Progenitor cell of endocrine pancreas (in vitro differentiated cells): ENCODE results near the gene PDZD8. TPM values are rescaled to one million over a fixed set of nuclear protein-coding genes. Genes with fewer than 3 reads are reported as not detected.
"Not testable (repeated sequence)": the region's sequence is repeated elsewhere in the genome, so short reads cannot be mapped to it uniquely, and the experiment has no call there.

ENCODE experiments used
- DNase-seq: peaks from one replicate; pipeline ENCODE4 v3.0.0; 2021; ENCODE audit warnings: low spot score; ENCODE audit not compliant: unreplicated experiment
- H3K27ac Mint-ChIP-seq: 2 replicates; pipeline ENCODE4 v1.8.0; 2021; ENCODE audit warnings: mild to moderate bottlenecking, moderate library complexity, mixed read lengths
- H3K27me3 Mint-ChIP-seq: 2 replicates; pipeline ENCODE4 v1.8.0; 2021; ENCODE audit warnings: mixed read lengths
- H3K36me3 Mint-ChIP-seq: 2 replicates; pipeline ENCODE4 v1.8.0; 2022; ENCODE audit warnings: mixed read lengths; ENCODE audit not compliant: insufficient read depth
- H3K4me1 Mint-ChIP-seq: 2 replicates; pipeline ENCODE4 v1.8.0; 2021; ENCODE audit warnings: low read depth, mixed read lengths
- H3K4me3 Mint-ChIP-seq: 2 replicates; pipeline ENCODE4 v1.8.0; 2021; ENCODE audit warnings: low read depth, mild to moderate bottlenecking, moderate library complexity, mixed read lengths
- H3K9me3 Mint-ChIP-seq: 2 replicates; pipeline ENCODE4 v1.8.0; 2021; ENCODE audit warnings: low read depth, mixed read lengths
- CTCF ChIP-seq: fragments of 200-600 bp; sonication (generic); IDR thresholded peaks from one replicate; pipeline ENCODE4 v1.5.0; 2021; ENCODE audit warnings: antibody characterized with exemption, mild to moderate bottlenecking; ENCODE audit not compliant: unreplicated experiment
- total RNA-seq: library from RNA; stranded (reverse); gene quantifications from 2 replicates; pipeline ENCODE4 v1.2.1, GENCODE V29; 2021

The PDZD8 gene
- total RNA-seq, 1 donor from 2014 or later = 28.6 TPM

DNA sequence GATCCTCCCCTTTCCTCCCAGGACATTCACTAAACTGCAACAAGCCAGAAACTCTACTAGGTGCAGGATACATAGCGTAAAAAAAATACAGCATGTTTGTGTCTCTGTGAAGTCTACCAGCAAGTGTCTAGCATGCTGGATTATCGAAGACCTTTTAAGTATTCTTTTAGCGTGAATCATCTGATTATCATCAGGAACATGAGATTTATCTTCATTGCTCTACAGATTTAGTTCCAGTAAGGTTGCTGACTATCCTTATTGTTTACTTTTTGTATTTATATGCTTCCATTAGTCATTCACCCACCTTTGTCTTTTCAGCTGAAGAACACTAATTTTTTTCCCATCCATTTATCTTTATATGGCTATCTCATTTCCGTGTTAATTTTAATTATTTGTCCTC is 62.8 kb downstream of the PDZD8 start:
- Mint-ChIP-seq H3K27ac (no peak overlapping the region), H3K9me3 (no peaks in the 10 kb centered on the region)
- no peak for TF ChIP-seq CTCF

DNA sequence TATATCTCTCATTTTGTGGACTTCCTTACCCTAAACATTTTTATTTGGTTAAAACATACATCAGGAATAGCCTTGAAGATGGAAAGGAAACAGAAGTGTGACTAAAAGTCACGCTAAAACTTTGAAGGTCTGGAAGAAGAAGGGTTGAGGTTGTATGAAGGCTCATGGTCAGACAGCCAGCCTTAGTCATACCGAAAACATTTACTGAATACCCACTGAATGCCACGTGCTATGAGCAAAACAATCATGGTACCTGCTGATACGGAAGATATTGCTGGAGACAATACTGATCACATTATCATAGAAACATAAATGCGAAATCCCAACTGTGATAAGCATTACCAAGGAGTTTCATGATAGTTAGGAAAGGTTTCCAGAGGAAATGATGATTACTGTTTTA is 64.0 kb downstream of the PDZD8 start:
- Mint-ChIP-seq H3K27me3 (no peaks in the 10 kb centered on the region), H3K4me3 (no peak overlapping the region), H3K4me1 (peaks cover 3% of the 10 kb centered on the region), H3K27ac (no peak overlapping the region), H3K36me3 (peaks cover 2% of the 10 kb centered on the region), H3K9me3 (no peaks in the 10 kb centered on the region)
- DNase-seq = no peak
- no peak for TF ChIP-seq CTCF

More for the DNA sequence above, 62.8 kb downstream of the PDZD8 start:
- no peak overlapping the region for H3K4me3 Mint-ChIP-seq
- no peaks in the 10 kb centered on the region for H3K27me3 Mint-ChIP-seq
- peaks cover 3% of the 10 kb centered on the region for H3K4me1 Mint-ChIP-seq
- peaks cover 2% of the 10 kb centered on the region for H3K36me3 Mint-ChIP-seq
- DNase-seq = no peak

DNA sequence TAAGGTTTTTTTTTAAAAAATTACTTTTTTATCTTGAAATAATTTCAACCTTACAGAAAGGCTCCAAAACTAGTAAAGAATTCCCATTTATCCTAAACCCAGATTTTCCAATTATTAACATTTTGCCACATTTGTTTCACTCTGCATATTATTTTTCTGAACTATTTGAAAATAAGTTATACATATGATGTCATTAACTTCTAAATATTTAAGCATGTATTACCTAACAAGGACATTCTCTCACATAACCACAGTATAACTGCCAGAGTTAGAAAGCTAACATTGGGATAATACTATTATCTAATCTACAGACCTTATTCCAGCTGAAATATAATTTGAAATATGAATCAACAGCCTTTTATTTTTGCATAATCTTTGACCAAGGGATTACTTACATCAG is 68.6 kb downstream of the PDZD8 start:
- Mint-ChIP-seq H3K9me3 (peaks cover 12% of the 10 kb centered on the region), H3K27ac (no peak overlapping the region), H3K4me1 (no peaks in the 10 kb centered on the region), H3K36me3 (peaks cover 22% of the 10 kb centered on the region), H3K4me3 (no peak overlapping the region), H3K27me3 (no peaks in the 10 kb centered on the region)
- DNase-seq = no peak
- TF ChIP-seq CTCF = no peak

- peaks cover 26% of the 10 kb centered on the region for H3K36me3 Mint-ChIP-seq
- H3K4me3 Mint-ChIP-seq, H3K27ac Mint-ChIP-seq, H3K4me1 Mint-ChIP-seq, H3K27me3 Mint-ChIP-seq, DNase-seq: not testable (repeated sequence)
- peaks cover 12% of the 10 kb centered on the region for H3K9me3 Mint-ChIP-seq
Observed at GRCh38 chr10:117303451-117303850, 71.8 kb downstream of the PDZD8 start.

DNA sequence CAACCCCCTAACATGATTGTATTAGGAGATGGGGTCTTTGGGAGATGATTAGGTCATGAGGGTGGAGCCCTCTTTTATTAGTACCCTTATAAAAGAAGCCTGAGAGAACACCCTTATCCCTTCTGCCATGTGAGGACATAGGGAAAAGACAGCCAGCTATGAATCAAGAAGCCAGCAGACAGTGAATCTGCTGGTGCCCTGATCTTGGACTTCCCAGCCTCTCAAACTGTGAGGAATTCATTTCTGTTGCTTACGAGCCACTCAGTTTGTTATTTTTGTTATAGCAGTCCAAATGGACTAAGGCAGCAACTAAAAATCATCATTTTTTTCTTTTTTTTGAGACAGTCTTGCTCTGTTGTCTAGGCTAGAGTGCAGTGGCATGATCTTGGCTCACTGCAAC is 74.6 kb downstream of the PDZD8 start:
- Mint-ChIP-seq H3K27ac (no peak overlapping the region), H3K4me3 (no peak overlapping the region), H3K4me1 (no peaks in the 10 kb centered on the region), H3K27me3 (no peaks in the 10 kb centered on the region), H3K36me3 (peaks cover 23% of the 10 kb centered on the region), H3K9me3 (peaks cover 12% of the 10 kb centered on the region)
- DNase-seq = no peak
- TF ChIP-seq CTCF = no peak

DNA sequence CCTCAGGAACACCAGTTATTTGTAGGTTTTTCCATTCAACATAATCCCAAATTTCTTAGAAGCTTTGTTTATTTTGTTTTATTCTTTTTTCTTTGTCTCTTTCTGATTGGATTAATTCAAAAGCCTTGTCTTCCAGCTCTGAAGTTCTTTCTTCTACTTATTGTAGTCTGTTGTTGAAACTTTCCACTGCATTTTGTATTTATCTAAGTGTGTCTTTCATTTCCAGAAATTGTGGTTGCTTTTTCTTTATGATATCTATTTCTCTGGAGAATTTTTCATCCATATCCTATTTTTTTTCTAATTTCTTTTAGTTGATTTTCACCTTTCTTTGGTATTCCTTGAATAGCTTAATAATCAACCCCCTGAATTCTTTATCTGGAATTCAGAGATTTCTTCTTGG is 75.8 kb downstream of the PDZD8 start:
- no peak for TF ChIP-seq CTCF
- no peak for DNase-seq
- Mint-ChIP-seq H3K4me1 (no peaks in the 10 kb centered on the region), H3K36me3 (peaks cover 19% of the 10 kb centered on the region), H3K9me3 (peaks cover 11% of the 10 kb centered on the region), H3K27me3 (no peaks in the 10 kb centered on the region), H3K27ac (no peak overlapping the region), H3K4me3 (no peak overlapping the region)
